GM19035 (cell line): ENCODE measurements around the gene BEST4.
"Not testable (repeated sequence)": the region's sequence is repeated elsewhere in the genome, so short reads cannot be mapped to it uniquely, and the experiment has no call there.

Source experiments
- ATAC-seq: cut with Tn5 transposase; IDR thresholded peaks from one replicate; pipeline ENCODE4 v1.9.1; 2021; ENCODE audit not compliant: unreplicated experiment

Gene BEST4

DNA sequence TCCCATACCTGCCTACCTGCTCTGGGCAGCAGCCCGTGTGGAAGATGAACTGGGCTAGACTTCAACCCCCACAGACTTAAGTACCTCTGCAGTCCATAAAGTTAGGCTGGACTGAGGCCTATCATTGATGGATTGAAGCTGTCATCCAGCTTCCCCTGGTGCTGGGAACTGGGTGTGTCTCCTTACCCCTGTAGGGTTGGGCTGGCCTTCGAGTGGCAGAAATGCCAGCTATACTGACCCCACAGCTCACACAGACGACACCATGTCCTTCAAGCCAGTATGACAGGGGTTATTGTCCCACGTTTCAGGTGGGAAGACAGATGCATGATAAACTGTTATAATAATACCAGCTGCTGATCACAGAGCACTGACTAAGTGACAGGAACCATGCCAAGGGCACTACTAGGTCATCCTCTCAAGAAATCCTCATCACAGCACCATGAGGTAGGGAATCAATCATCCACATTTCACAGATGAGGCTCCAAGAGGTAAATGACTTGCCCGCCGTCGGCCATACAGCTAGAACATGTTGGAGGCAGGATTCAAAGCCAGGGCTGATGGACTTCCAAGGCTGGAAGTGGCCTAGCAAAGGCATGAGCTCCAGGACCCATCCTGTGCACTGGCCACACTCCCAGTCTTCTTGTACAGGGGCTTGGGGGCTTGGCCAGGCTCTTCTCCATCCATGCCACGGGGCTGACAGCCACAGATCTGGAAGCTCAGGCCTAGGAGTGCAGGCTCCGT is at the start of gene BEST4:
Gene BEST4 (minus strand): TSS at position 51 of the 741 bp plus-strand sequence. CDS start 465 bp downstream, outside the sequence.
- no peak for ATAC-seq

DNA sequence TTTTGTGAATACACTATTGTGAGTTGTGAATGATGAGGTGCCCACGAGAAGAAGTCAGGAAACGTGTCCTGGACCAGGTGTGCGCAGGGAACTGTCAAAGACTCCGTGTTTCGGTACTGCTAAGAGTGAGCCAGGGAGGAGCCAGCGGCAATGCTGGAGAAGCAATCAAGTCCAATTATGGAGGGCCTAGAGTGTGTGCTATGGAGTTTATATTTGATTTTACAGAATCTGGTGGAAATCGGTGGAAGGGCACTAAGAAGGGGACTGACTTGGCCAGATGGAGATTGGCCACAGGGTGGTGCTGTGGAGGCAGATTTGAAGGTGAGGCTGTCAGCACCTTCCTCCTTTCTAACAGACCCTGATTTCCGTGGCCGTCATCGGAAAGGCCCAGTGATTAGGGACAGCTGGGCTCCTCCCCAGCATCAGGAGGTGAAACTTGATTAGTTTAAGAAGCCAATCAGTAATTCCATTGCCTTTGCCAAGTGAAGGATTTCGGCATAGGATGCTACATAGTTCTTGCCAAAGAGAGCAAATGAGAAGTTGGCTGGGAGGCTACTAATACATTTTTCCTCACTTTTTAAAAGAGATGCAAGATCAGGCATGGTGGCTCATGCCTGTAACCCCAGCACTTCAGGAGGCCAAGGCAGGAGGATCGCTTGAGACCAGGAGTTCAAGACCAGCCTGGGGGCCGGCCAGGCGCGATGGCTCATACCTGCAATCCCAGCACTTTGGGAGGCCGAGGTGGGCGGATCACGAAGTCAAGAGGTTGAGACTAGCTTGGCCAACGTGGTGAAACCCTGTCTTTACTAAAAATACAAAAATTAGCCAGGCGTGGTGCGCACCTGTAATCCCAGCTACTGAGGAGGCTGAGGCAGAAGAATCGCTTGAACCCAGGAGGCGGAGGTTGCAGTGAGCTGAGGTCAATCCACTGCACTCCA is 48.0 kb upstream of the BEST4 start:
- ATAC-seq, result peak; percentile 52

DNA sequence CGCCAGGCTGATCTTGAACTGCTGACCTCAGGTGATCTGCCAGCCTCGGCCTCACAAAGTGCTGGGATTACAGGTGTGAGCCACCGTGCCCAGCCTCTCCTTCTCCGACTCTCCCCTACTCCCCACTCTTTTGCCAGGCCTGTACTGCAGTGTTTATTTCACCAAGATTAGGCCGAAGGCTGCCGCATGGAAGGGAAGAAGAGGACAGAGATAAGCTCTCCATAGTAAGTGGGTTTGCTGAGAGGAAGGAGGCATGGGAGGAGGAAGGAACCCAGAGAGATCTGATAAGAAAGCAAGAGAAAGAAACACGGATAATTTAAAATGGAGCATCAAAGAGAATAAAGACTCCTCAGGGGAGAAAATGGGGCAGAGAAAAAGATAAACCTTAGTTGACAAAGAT is 46.4 kb upstream of the BEST4 start:
- ATAC-seq, result no peak

DNA sequence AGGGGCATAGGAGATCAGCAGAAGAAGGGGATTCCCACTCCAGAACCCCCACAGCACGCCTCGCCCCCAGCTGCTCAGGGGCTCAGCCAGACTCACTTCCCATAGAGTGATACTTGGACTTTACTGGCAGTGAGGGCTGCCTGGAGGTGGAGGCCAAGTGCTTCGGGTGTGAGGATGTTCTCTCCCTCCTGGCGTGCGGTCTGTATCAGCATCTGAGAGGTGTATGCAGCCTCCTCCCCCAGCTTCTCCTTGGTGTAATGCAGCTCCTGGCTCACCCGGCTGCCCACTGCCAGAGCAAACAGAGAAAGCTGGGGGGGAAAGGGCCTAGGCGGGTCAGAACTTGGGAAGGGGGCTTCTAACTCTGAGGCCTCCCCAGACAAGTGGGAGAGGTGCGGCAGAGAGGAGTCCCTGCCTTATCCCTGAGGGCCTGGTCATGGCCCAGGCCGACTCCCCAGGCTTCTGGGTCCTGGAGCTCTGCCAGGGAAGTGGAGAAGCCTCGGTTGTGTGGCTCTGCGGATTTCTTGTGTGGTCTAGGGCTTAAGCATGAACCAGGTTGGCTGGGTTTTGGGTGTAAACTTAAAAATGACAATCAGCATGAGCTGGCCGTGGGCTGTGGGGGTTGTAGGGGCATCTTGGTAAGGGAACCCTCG is 44.2 kb upstream of the BEST4 start:
- ATAC-seq, result no peak

DNA sequence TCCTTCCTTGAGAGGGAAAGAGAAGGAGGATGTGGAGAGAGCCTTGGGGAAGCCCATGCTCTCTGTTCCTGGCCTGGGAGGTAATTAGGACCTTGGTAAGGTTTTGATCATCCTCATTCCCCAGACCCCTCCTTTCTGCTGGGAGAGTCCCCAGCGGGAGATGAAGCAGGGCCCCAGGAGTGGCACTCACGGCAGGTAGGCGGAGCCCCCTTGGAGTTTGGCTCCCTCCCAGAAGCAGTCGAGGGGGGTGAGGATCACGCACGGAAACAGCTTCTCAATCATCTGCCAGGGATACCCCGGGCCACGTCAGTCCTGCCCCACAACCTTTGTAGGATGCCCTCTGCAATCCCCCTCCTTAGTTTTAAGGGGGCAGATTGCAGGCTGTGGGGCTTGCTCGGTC is 43.5 kb upstream of the BEST4 start:
- ATAC-seq, result no peak

DNA sequence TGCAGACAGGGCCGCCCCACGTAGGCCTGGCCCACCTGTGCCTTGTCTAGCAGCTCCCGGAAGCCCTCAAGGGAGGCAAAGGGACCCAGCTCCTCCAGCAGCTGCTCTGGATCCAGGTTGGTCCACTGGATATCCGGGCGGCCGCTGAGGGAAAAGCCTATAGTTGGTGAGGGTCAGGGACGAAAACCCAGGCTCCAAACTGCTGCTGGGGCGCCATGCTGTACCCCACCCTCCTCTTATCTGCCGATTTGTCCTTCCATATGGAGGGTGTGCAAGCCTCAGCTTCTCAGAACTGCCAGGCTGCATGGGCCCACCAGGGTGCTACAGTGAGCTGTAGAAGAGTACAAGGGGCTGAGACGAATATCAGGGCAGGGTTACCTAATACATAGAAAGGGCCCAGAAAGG is 42.9 kb upstream of the BEST4 start:
- no peak for ATAC-seq

DNA sequence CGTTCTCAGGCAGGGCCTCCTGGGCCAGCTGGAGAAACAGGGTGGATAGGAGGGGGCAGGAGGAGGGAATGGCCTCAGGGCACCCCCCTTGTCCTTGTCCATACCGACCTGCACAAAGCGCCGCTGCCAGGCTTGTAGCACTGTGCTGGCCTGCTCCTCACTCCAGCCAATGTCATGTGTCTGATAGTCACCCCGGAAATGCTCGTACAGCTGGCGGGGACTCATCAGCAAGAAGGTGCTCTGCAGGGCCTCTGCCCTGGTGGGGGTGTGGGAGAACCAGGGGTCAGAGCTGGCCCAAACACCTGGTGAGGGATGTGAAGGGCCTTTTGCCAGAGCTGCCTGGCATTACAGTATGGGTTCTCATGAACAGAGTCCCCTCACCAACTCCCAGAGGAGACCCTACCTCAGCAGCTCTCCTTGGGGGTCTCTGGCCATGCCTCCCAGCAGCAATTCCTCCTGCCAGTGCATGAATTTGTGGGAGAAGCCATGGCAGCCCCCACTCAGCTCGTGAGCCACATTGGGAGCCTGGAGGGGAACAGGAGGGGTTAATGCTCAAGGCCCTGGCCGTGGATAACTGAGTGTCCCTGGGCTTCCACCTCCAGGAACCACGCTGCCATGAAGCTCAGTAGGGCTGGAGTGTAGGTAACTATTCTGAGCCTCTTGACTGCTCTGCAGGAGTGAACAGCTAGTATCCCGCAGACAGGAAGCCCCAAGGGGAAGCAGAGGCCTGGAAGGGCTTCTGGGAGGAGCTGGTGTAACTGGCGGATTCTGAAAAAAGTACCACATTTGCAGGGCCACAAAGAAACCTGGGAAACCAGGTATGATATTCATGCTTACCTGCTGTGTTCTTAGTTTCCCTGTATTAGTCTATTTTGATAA is 41.8 kb upstream of the BEST4 start:
- no peak for ATAC-seq

DNA sequence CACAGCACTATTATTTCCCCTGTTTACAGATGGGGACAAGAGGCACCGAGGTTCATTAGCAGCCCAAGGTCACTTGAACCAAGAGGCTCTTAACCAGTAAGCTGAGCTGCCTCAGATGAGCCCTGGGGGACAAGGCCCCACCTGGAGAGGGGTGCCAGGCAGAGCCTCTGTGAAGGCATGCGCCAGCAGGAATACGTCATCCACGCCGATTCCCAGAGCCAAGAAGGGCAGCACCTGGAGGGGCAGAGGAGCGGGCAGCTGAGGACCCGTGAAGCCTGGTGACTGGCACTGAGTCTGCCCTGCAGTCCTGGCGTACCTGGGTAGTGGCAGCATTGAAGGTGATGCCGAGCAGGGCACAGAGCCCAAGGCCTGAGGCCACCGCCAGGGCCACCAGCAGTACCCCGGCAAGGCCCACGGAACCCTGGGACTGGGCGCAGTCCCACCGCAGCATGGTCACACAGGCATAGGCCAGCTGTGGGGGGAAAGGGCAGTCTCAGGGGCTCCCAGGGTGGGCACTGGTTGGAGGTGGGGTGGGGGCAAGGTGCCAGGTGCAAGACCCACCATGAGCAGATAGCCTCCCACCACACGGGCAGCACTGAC is 41.0 kb upstream of the BEST4 start:
- no peak for ATAC-seq

DNA sequence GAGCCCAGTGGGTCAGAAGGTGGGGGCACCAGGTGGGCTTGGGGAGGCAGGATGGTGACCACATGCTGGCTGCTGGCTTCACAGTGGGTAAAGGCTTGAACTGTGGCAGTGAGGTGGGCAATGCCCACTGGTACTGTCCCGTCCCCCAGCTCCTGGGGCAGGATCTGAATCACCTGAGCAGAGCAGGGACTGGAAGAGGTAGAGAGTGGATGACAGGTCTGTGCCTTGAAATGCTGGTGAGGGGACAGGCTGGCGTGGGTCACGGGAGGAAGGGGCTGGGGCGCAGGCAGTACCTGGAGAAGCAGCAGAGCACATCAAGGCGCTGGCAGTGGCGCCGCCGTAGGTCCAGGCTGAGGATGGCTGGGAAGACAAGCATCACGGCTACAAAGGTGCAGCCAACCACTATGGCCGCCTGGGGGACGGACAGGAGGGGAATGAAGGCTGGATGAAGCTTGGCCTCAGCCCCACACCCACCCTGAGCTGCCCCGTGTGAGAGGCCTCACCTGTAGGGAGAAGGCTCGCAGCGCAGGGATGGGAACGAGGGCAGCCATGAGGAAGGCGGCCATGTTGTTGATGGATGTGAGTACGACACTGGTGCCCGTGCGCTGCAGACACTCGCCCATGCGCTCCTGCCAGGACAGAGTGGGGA is 40.2 kb upstream of the BEST4 start:
- no peak for ATAC-seq

DNA sequence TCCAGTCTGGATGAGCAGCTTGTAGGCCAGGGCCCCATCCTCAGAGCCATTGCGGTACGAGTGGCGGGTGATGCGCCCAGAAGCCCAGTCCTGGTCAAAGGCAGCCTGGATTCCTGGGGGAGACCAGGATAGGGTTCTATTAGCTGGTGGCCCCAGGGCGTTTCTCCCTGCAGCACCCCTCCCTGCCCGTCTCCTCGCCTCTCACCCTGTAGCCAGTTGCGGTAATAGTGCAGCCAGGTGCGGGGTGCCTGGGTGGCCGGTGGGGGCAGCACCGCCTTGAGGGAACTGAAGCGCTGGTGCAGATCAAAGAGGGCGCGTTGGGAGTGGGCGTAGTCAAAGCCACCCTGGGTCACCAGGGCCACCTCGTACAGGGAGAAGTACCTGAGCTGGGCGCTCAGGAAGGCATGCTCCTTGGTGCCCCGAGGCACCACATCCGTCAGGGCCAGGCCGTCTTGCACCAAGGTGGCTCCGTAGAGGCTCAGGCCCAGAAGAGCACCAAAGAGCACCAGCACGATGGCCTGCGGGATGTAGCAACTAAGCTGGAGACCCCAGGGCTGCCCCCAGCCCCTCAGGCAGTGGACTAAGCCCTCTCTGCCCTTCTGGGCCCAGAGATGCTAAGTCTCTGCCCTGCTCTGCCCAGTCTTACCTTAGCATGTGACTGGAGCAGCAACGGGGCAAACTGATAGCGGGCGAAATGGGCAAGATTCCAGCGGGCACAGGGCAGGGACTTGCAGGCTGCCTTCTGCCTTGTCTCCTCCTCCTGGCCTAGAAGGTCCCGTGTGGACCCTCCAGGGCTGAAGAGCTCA is 39.4 kb upstream of the BEST4 start:
- no peak for ATAC-seq

DNA sequence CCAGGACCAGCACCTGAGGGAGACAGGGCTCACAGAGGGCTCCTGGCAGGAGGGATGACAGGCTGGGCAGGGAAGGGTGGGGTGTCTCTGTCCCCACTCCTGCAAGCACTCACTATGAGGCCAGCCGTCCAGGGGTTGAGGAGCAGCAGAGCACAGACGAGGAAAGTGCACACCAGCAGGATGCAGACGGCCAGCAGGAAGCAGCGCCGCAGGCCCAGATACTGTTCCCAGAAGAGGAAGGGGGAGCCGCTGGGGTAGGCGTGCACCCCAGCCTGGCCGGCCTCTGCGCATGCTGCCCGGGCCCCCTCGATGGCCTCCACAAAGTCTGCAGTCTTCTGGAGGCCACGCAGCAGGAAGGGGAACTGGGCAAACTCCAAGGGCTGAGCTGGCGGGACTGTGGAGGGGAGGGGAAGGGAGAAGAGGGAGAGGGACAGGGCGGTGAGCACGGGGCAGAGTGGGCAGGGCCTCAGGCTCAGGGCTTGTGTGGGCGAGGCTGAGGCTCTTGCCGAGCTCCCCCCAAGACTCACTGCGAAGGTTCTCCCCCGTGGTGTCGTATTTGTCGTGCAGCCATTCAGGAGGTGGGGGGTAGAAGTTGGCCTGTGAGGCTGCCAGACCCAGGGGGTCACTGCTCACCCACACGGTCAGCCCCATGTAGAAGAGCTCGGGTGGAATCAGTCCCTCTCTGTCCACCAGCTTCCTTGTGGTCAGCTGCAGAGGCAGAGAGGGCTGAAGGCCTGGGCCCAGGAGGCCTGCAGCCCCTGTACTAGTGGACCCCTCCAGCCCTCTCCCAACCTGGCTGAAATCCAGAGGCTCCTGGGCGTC is 38.6 kb upstream of the BEST4 start:
- ATAC-seq, result no peak

DNA sequence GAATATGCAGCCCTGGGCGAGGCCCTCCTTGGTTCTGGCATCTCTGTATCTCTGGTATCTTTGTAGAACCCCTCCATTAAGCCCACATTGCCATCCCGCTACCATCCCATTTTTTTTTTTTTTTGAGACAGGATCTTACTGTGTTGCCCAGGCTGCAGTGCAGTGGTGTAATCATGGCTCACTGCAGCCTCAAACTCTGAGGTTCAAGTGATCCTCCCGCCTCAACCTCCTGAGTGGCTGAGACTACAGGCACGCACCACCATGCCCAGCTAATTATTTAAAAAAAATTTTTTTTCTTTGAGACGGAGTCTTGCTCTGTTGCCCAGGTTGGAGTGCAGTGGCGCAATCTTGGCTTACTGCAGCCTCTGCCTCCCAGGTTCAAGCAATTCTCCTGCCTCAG is 36.4 kb upstream of the BEST4 start:
- not testable (repeated sequence) for ATAC-seq

DNA sequence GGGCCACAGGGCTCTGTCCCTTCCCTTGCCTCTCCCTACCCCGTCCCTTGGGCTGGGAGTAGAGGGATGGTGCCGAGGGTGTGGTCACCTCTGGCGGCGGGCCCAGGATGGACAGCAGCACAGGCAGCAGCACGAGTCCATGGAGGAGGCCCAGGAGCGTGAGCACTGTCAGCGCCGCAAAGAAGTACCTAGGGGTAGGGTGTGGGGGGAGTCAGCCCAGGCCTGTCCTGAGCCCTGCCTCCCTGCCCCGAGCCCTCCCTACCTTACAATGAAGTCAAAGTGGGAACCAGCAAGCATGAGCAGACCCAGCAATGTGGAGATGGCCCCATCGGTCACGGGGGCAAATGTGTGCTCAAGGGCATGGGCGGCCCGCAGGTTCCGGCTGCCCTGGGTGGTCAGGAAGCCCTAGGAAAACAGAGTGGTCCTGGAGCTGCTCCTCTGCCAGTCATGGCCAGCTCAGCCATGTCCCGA is 35.0 kb upstream of the BEST4 start:
- no peak for ATAC-seq

DNA sequence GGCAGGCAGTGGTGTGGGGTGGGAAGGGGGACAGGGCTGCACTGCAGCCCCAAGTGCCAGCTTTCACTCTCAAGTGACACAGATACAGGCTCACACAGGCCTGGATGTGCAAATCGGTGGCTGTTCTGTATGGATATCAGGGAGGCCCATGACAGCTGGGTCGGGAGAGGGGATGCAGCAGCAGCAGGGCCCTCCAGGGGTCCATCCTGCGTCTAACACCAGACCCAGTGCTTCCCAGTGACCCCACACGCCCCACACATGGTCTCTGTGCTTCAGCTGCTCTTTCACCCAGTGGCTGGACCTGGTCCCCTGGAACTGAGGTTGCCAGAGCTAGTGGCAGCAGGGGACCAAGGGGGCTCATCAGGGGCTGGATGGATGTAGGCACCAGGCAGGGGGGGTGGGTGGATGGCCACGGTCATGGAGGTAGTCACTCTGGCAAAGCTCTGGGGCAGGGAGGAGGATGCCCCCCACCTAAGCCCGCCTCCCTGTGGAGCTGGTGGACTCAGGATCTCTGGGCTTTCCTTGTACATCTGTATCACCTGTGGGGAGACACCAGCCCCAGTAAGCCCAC is 34.2 kb upstream of the BEST4 start:
- no peak for ATAC-seq

DNA sequence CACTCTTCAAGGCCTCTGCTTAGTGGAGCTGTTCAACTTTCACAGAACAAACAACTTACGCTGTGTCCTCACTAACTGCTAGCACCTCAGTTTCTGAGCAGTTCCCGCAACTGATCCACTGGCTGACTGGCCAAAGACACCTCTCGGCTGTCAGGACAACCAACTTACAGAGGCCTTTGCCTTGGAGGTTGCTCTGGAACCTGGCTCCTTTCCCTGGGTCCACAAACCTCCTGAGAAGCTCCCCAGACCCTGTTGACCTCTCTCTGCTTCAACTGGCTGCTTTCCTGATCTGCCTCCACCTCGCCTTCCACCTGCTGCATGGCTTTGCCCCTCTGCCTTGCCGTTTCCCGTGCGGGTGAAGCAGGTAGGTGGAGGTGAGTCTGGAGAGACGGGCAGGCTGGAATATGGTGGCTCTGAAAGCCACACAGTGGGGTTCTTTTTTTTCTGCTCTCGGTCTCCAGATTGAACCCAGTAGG is 33.3 kb upstream of the BEST4 start:
- ATAC-seq, result no peak

DNA sequence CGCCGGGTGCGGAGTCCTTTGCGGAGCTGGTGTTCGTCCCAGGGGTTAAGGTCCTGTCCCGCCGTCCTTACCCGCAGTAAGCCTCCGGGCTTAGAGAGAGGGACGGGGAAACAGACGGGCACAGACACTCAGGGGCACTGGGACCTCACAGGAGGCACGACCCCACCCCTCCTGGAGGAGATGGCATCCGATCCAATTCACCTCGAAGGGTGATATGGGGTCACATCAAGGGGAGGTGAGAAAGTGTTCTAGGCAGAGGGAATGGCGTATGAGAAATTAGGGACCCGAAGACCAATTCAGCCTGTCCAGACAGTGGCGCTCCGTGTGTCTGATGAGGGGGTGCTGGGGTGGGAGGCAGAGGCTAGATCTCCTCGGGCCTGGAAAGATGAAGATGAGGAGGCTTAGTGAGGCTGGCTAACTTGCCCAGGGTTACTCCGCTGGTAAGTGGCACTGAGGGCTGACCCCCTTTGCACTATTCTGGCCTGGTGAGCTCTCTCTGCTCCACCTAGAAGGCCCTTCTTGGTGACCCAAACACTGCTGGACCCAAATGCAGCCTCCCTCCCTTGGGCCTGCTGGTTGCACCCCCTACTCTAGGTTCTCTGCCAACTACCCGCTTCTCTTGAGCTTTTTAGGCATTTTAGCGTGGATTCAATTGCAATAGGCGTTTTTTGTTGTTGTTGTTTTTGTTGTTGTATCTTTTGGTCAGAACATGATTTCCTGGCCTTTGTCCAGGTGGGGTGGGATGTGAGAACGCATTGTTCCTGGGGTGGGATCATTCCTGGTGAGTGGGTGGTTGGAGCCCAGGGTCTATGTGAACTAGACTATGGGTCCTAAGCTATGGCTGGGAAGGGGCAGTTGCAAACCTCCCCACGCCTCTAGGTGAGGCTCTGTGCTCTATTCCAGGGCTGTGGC is 32.6 kb upstream of the BEST4 start:
- ATAC-seq, result no peak
